Sigmoid colon (tissue), 7 donors: ENCODE data around the gene LTA. TPM values are rescaled to one million over a fixed set of nuclear protein-coding genes. Genes with fewer than 3 reads are reported as not detected.

ENCODE experiments used
- DNase-seq: peaks from one replicate; pipeline ENCODE4 v3.0.0-alpha.2; 2019
- H3K27ac ChIP-seq, 4 donors: fragments of 200-600 bp; sonication (generic); one replicate each; pipeline ENCODE4 v1.5.1; 2016 to 2019; ENCODE audit warnings: mild to moderate bottlenecking in 1 of 4
- H3K27me3 ChIP-seq, 3 donors: fragments of 200-600 bp; sonication (generic); one replicate each; pipeline ENCODE4 v1.5.1; 2019; ENCODE audit warnings: mild to moderate bottlenecking in 1 of 3
- H3K36me3 ChIP-seq, 4 donors: fragments of 200-600 bp; sonication (generic); one replicate each; pipeline ENCODE4 v1.5.1; 2016 to 2019
- H3K4me1 ChIP-seq, 4 donors: fragments of 200-600 bp; sonication (generic); one replicate each; pipeline ENCODE4 v1.5.1; 2017 to 2019
- H3K4me3 ChIP-seq, 4 donors: fragments of 200-600 bp; sonication (generic); one replicate each; pipeline ENCODE4 v1.5.1; 2017 to 2019; ENCODE audit warnings: mild to moderate bottlenecking in 2 of 4, moderate library complexity in 1 of 4
- H3K9me3 ChIP-seq, 4 donors: fragments of 200-600 bp in 3 of 4; sonication (generic) in 3 of 4; one replicate each; pipeline versions ENCODE4 v1.5.1 to v1.6.1; 2013 to 2019
- EP300 ChIP-seq, 4 donors: sonication (generic); formaldehyde crosslinking; IDR thresholded peaks; one replicate each; pipeline ENCODE4 v1.6.1; 2017; ENCODE audit warnings: antibody characterized with exemption in 4 of 4
- POLR2A ChIP-seq, 2 donors: fragments of 450-650 bp; IDR thresholded peaks; one replicate each; pipeline ENCODE4 v1.6.1; 2016; ENCODE audit warnings: antibody characterized with exemption in 2 of 2, mild to moderate bottlenecking in 2 of 2, moderate library complexity in 2 of 2
- POLR2AphosphoS5 ChIP-seq, 4 donors: sonication (generic); formaldehyde crosslinking; IDR thresholded peaks; one replicate each; pipeline ENCODE4 v1.6.1; 2017; ENCODE audit warnings: antibody characterized with exemption in 4 of 4
- WGBS, 2 donors: extraction: QIAGEN DNeasy Blood & Tissue Kit; methylation state at CpG; one replicate each; pipeline ENCODE4 v1.1.7; 2013; 5-methylcytosine and 5-hydroxymethylcytosine counted together
- intact Hi-C: fragments of 100-400 bp; cut with DNase I; formaldehyde crosslinking; loops from one replicate; pipeline ENCODE4 v1.15.1; 2023
- polyA plus RNA-seq, 3 donors: library from polyadenylated mRNA; stranded (reverse); fragments of 200-250 nt; gene quantifications; one replicate each; pipeline ENCODE4 v1.2.3, GENCODE V29; 2013
- total RNA-seq, 4 donors: library from RNA; depleted of rRNA; stranded (reverse); fragments of >200 nt; gene quantifications; one replicate each; pipeline ENCODE4 v1.1.0, GENCODE V29; 2016
- TF ChIP-seq, protein P1 (sequence below), 4 experiments: fragments of 450-650 bp in 3 of 4; fragments of 200-600 bp in 1 of 4; IDR thresholded peaks; one replicate each; pipeline ENCODE4 v1.5.1; 2016 to 2019; ENCODE audit warnings: antibody characterized with exemption in 4 of 4, mild to moderate bottlenecking in 3 of 4, moderate library complexity in 2 of 4
- donor health status: healthy with polysubstance abuse.
- donor health status: Bipolar disorder and iron deficiency.
- donor health status: healthy.

Gene LTA
- total and polyA plus RNA-seq, 7 donors, result 3.6 TPM; not detected in 6

DNA sequence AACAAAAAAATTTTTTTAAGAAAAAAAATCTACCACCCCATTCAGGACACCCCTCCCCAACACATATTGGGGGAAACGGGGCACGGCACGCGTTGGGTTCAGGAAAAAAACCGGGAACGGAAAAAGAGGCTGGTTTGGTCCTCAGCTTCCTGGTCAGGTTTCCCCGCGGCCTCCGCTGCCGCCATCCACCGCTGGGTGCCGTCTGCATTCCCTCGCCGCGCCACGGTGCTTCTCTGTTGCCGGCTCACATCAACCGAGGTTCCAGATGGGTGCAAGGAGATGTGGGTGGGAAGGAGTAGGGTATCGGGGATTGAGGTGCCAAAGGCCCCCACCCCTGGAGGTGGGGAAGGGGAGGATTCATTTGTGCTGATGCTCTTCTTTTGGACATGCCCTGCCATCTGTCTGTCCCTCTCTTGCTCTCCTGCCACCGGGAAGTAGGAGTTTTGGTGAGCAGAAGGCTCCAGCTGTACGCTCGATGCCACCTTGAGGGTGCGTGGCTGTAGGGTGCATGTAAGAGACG, 37.5 kb upstream of the LTA start:
- WGBS, 2 donors, result 90 to 92% methylated on average over 24 of the region's 24 CpGs
- no peaks in the 10 kb centered on the region for H3K9me3 ChIP-seq
- intact Hi-C loops, result no loop called here

DNA sequence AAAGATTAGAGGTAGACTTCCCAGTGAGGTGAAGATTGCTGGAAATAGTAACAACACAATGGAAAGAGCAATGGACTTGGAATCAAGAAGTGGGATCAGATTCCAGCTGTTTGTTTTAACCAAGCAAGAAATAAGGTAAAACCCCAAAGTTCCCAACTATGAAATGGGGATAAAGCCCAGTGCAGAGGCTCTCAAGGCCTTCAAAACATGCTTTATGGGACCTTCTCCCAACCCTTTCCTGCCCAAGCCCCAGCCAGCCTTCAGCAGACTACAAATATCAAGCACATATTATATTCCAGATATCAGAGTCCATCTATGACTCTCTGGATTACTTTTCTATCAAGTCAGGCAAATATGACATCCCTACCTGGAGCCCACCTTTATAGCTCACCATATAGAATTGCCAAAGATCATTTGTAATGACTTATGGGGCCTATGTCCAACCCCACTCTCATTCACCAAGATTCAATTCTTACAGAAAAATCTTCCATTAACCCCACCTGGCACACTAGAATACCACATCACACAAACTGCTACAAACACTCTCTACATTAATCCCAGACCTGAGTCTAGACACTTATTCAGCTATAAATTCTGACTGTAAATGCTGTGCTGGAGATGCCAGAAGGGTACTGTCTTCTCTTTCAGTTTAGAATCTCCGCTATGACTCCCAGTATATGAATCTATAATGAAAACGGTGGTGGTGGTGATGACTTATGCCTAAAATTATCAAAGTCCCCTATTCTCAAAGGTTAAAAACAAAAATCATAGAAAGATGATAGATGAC, 36.4 kb upstream of the LTA start:
- WGBS, 2 donors, result 30 to 41% methylated on average over 2 of the region's 2 CpGs
- no peak for DNase-seq
- H3K4me3 ChIP-seq, result no peak overlapping the region
- intact Hi-C loops, result no loop called here
- peaks cover 49 to 97% (median 86%) of the 10 kb centered on the region in 4 donors for H3K36me3 ChIP-seq
- H3K27me3 ChIP-seq, result no peaks in the 10 kb centered on the region
- peaks cover 0 to 27% (median 25%) of the 10 kb centered on the region in 4 donors for H3K4me1 ChIP-seq
- no peaks in the 10 kb centered on the region for H3K9me3 ChIP-seq
- TF ChIP-seq, protein P1, sequence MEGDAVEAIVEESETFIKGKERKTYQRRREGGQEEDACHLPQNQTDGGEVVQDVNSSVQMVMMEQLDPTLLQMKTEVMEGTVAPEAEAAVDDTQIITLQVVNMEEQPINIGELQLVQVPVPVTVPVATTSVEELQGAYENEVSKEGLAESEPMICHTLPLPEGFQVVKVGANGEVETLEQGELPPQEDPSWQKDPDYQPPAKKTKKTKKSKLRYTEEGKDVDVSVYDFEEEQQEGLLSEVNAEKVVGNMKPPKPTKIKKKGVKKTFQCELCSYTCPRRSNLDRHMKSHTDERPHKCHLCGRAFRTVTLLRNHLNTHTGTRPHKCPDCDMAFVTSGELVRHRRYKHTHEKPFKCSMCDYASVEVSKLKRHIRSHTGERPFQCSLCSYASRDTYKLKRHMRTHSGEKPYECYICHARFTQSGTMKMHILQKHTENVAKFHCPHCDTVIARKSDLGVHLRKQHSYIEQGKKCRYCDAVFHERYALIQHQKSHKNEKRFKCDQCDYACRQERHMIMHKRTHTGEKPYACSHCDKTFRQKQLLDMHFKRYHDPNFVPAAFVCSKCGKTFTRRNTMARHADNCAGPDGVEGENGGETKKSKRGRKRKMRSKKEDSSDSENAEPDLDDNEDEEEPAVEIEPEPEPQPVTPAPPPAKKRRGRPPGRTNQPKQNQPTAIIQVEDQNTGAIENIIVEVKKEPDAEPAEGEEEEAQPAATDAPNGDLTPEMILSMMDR (IDR thresholded peaks at IDR 0.05), result no peak
- TF ChIP-seq POLR2AphosphoS5 (IDR thresholded peaks at IDR 0.05) (no peak), EP300 (IDR thresholded peaks at IDR 0.05) (no peak), POLR2A (IDR thresholded peaks at IDR 0.05) (no peak)
- no peak overlapping the region for H3K27ac ChIP-seq

More for the DNA sequence above, 37.5 kb upstream of the LTA start:
- Histone ChIP-seq H3K36me3 (peaks cover 54 to 100% (median 92%) of the 10 kb centered on the region in 4 donors), H3K27ac (no peak overlapping the region), H3K27me3 (no peaks in the 10 kb centered on the region), H3K4me3 (no peak overlapping the region), H3K4me1 (peaks cover 0 to 16% (median 13%) of the 10 kb centered on the region in 4 donors)
- TF ChIP-seq POLR2A (IDR thresholded peaks at IDR 0.05) (no peak), EP300 (IDR thresholded peaks at IDR 0.05) (no peak), POLR2AphosphoS5 (IDR thresholded peaks at IDR 0.05) (no peak)
- TF ChIP-seq, protein P1 (IDR thresholded peaks at IDR 0.05), result no peak
- no peak for DNase-seq

DNA sequence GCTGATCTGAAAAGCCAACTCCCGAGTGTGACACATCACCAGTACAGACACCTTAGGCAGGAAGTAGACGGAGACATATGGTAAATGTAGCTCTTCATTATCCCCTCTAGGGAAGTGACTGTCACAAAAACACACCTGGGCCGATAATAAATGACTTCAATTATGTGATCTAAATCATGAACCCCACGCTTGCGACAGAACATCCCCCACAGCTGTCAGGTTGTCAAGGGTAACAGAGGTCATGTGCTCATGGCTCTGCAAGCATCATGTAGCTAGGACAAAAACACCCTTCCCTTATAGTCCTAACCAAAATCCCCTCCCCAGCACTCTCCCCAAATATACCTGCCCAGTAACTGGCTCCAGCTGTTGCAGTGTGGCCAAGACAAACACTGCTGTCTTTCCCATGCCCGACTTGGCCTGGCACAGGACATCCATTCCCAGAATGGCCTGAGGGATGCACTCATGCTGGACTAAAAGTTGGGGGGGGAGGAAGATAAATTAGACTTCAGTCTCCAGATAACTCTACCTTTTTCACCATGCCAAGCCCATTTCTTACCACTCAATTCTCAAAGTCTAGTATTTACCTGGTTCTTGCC, 33.2 kb upstream of the LTA start:
- intact Hi-C loops, result no loop called here
- no peaks in the 10 kb centered on the region for H3K27me3 ChIP-seq
- no peak for DNase-seq
- H3K9me3 ChIP-seq, result no peaks in the 10 kb centered on the region
- peak overlapping the region in 1 of 4 donors; percentile 68 for H3K4me3 ChIP-seq
- peaks cover 0 to 38% (median 35%) of the 10 kb centered on the region in 4 donors for H3K4me1 ChIP-seq
- peaks cover 43 to 65% (median 59%) of the 10 kb centered on the region in 4 donors for H3K36me3 ChIP-seq
- TF ChIP-seq, protein P1 (IDR thresholded peaks at IDR 0.05), result no peak
- TF ChIP-seq POLR2AphosphoS5 (IDR thresholded peaks at IDR 0.05) (no peak), POLR2A (IDR thresholded peaks at IDR 0.05) (no peak), EP300 (IDR thresholded peaks at IDR 0.05) (no peak)
- WGBS, 2 donors, result 55 to 65% methylated on average over 6 of the region's 6 CpGs
- peak overlapping the region in 3 of 4 donors; percentile 95 to 97 (median 96) for H3K27ac ChIP-seq

DNA sequence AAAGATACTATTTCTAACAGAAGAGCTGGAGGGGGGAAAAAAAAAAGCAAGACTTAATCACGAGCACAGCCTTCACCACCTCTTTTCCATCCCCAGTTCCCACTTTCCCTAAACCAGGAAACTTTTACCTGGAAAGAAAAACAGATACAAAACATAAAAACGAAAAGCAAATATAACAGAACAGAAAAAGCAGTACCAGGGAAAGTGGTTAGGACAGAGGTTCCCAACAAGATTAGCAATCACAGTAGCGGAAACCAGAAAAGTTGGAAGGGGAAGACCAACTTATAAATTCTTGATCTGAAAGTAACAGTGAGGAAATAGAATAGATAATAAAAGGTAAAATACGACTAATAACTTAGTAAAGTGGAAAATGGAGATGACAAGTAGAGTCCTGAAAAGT, 31.4 kb upstream of the LTA start:
- Histone ChIP-seq H3K27me3 (no peaks in the 10 kb centered on the region), H3K36me3 (peaks cover 26 to 48% (median 42%) of the 10 kb centered on the region in 4 donors), H3K4me3 (peak overlapping the region; percentile 65 to 78 (median 70)), H3K4me1 (peaks cover 0 to 38% (median 35%) of the 10 kb centered on the region in 4 donors), H3K9me3 (no peaks in the 10 kb centered on the region), H3K27ac (peak overlapping the region; percentile 92 to 97 (median 96))
- DNase-seq, result no peak
- no peak for TF ChIP-seq POLR2A (IDR thresholded peaks at IDR 0.05)
- no peak for TF ChIP-seq POLR2AphosphoS5 (IDR thresholded peaks at IDR 0.05)
- no peak for TF ChIP-seq EP300 (IDR thresholded peaks at IDR 0.05)
- TF ChIP-seq, protein P1 (IDR thresholded peaks at IDR 0.05), result no peak
- WGBS, 2 donors, result 13 to 16% methylated on average over 4 of the region's 4 CpGs
- intact Hi-C loops, result loop anchor here (2.0 to 10.0 kb wide), 5 partner anchors 46 to 647 kb away; partner anchors contain the start of genes ABHD16A, LY6G6F, NELFE and SKIC2
